Endothelial cell (in vitro differentiated cells): ENCODE results near the gene GNB5. TPM values are rescaled to one million over a fixed set of nuclear protein-coding genes. Genes with fewer than 3 reads are reported as not detected.

Source experiments
- DNase-seq: peaks from one replicate; pipeline ENCODE4 v3.0.0; 2021; ENCODE audit warnings: low spot score
- H3K27ac Mint-ChIP-seq: one replicate; pipeline ENCODE4 v1.8.0; 2021; ENCODE audit warnings: mixed read lengths, inconsistent platforms; ENCODE audit not compliant: unreplicated experiment
- H3K27me3 Mint-ChIP-seq: one replicate; pipeline ENCODE4 v1.8.0; 2021; ENCODE audit warnings: mild to moderate bottlenecking, moderate library complexity, mixed read lengths, inconsistent platforms; ENCODE audit not compliant: unreplicated experiment
- H3K36me3 Mint-ChIP-seq: one replicate; pipeline ENCODE4 v1.8.0; 2021; ENCODE audit warnings: mild to moderate bottlenecking, low read depth, mixed read lengths, inconsistent platforms; ENCODE audit not compliant: unreplicated experiment
- H3K4me1 Mint-ChIP-seq: one replicate; pipeline ENCODE4 v1.8.0; 2021; ENCODE audit warnings: mild to moderate bottlenecking, mixed read lengths, inconsistent platforms; ENCODE audit not compliant: unreplicated experiment
- H3K4me3 Mint-ChIP-seq: one replicate; pipeline ENCODE4 v1.8.0; 2021; ENCODE audit warnings: mild to moderate bottlenecking, mixed read lengths, inconsistent platforms; ENCODE audit not compliant: unreplicated experiment
- H3K9me3 Mint-ChIP-seq: one replicate; pipeline ENCODE4 v1.8.0; 2021; ENCODE audit warnings: mixed read lengths, inconsistent platforms; ENCODE audit not compliant: unreplicated experiment
- CTCF ChIP-seq: fragments of 200-600 bp; sonication (generic); IDR thresholded peaks from one replicate; pipeline ENCODE4 v1.5.0; 2021; ENCODE audit warnings: antibody characterized with exemption; ENCODE audit not compliant: unreplicated experiment
- total RNA-seq: library from RNA; stranded (reverse); fragmentation: NEBNext Ultra II Directional; extraction: Animal tissue kit (Norgen Biotek cat#: 25700); gene quantifications from one replicate; pipeline ENCODE4 v1.2.1, GENCODE V29; 2021; ENCODE audit not compliant: unreplicated experiment

Gene GNB5
- total RNA-seq, 1 donor from 2014 or later = 11.7 TPM

DNA sequence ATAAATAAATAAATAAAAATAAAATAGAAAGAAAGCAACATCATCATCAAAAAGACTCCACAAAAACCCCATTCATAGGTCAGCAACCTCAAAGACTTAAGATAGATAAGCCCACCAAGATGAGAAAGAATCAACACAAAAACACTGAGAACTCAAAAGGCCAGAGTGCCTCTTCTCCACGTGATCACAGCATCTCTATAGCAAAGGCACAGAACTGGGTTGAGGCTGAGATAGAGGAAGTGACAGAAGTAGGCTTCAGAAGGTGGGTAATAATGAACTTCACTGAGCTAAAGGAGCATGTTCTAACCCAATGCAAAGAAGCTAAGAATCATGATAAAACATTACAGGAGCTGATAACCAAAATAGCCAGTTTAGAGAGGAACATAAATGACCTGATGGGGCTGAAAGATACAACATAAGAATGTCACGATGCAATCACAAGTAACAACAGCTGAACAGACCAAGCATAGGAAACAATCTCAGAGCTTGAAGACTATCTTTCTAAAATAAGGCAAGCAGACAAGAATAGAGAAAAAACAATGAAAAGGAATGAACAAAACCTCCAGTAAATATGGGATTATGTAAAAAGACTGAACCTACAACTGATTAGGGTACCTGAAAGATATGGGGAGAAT is 26.4 kb downstream of the GNB5 start:
- Mint-ChIP-seq H3K4me1 (no peaks in the 10 kb centered on the region), H3K36me3 (no peaks in the 10 kb centered on the region), H3K27me3 (peaks cover 1% of the 10 kb centered on the region), H3K4me3 (no peak overlapping the region), H3K27ac (no peak overlapping the region), H3K9me3 (no peaks in the 10 kb centered on the region)
- no peak for TF ChIP-seq CTCF
- DNase-seq = no peak

GRCh38 chr15:52163321-52164190 is 27.6 kb downstream of the GNB5 start:
- Mint-ChIP-seq H3K4me1 (no peaks in the 10 kb centered on the region), H3K4me3 (no peak overlapping the region), H3K27me3 (peaks cover 1% of the 10 kb centered on the region), H3K36me3 (no peaks in the 10 kb centered on the region), H3K27ac (no peak overlapping the region), H3K9me3 (no peaks in the 10 kb centered on the region)
- DNase-seq = peak; percentile 41
- TF ChIP-seq CTCF = peak; percentile 15

- H3K4me3 Mint-ChIP-seq = no peak overlapping the region
- no peaks in the 10 kb centered on the region for H3K9me3 Mint-ChIP-seq
- H3K4me1 Mint-ChIP-seq = no peaks in the 10 kb centered on the region
- no peak overlapping the region for H3K27ac Mint-ChIP-seq
- no peak for TF ChIP-seq CTCF
- H3K27me3 Mint-ChIP-seq = peaks cover 1% of the 10 kb centered on the region
- no peaks in the 10 kb centered on the region for H3K36me3 Mint-ChIP-seq
- DNase-seq = no peak
These were observed 28.3 kb downstream of the GNB5 start for GRCh38 chr15:52162876-52163275.

DNA sequence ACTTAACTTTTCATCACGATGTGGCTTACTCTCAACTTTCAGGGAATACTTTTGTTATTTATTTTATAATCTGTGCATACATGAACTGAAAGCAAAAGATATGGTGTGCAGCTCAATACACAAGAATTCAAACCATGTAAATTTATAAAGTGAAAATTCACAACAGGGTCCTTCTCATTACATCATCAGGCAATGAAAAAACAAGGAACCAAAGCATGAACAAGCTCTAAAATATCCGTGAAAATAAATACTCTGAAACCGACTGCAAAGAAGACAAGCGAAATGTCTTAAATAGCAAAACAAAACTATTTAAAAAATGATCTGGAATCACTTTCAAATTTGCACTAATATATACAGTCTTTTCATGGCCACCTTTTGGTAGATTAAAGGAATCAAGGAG is 28.9 kb downstream of the GNB5 start:
- Mint-ChIP-seq H3K27ac (no peak overlapping the region), H3K4me1 (no peaks in the 10 kb centered on the region), H3K27me3 (peaks cover 1% of the 10 kb centered on the region), H3K36me3 (no peaks in the 10 kb centered on the region), H3K9me3 (no peaks in the 10 kb centered on the region), H3K4me3 (no peak overlapping the region)
- no peak for DNase-seq
- TF ChIP-seq CTCF = no peak

DNA sequence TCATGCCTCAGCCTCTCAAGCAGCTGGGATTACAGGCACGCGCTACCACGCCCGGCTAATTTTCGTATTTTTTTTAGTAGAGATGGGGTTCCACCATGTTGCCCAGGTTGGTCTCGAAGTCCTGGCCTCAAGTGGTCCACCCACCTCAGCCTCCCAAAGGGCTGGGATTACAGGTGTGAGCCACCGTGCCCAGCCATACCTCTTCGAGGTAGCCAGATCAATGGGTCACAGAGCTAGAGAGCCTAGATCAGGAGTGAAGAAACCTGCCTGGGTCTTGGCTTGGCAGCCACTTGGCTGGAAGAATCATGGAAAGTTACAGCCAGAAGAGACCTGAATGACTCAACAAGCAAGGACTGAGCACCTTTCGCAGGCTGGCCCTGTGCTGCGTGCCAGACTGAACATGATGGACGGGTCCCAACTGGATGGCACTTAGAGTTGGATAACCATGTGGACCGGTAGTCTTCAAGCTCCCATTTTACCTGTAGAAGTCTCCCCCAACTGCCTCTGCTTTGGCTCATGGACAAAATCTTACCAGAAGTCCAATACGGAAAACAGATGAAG is 29.7 kb downstream of the GNB5 start:
- H3K27me3 Mint-ChIP-seq = peaks cover 1% of the 10 kb centered on the region

More for the DNA sequence above, 29.7 kb downstream of the GNB5 start:
- Mint-ChIP-seq H3K4me1 (no peaks in the 10 kb centered on the region), H3K27ac (no peak overlapping the region), H3K4me3 (no peak overlapping the region), H3K36me3 (no peaks in the 10 kb centered on the region), H3K9me3 (no peaks in the 10 kb centered on the region)
- no peak for TF ChIP-seq CTCF
- no peak for DNase-seq
